T-helper 1 cell (primary cell): ENCODE measurements around the gene MPZL3.

Experiments used
- DNase-seq, 5 donors: peaks; one replicate each; pipeline ENCODE4 v3.0.0-alpha.2; 2012 to 2020

Gene MPZL3

GRCh38 chr11:118264569-118265465 is 12.7 kb upstream of the MPZL3 start:
- DNase-seq = no peak

- peak in 1 of 5 donors; percentile 18 for DNase-seq
Observed at GRCh38 chr11:118263695-118264568, 11.8 kb upstream of the MPZL3 start, which contains the start of gene MPZL2. Gene MPZL2 (minus strand): TSS chr11:118264297. CDS start chr11:118264153, 144 bp downstream.

GRCh38 chr11:118263112-118263511 is 10.9 kb upstream of the MPZL3 start:
- no peak for DNase-seq

- no peak for DNase-seq
Observed at GRCh38 chr11:118260353-118260752, 8.2 kb upstream of the MPZL3 start.

GRCh38 chr11:118259138-118259537 is 7.0 kb upstream of the MPZL3 start:
- DNase-seq = no peak

GRCh38 chr11:118258410-118258809 is 6.2 kb upstream of the MPZL3 start:
- DNase-seq = peak in 1 of 5 donors; percentile 26

- no peak for DNase-seq
Observed at GRCh38 chr11:118252688-118253087, 523 bp upstream of the MPZL3 start.

GRCh38 chr11:118247041-118247440 is 5.1 kb downstream of the MPZL3 start:
- DNase-seq = peak in 1 of 5 donors; percentile 38

GRCh38 chr11:118245936-118246562 is 6.1 kb downstream of the MPZL3 start:
- no peak for DNase-seq

- no peak for DNase-seq
Observed at GRCh38 chr11:118243993-118244762, 8.0 kb downstream of the MPZL3 start.

- DNase-seq = no peak
Observed at GRCh38 chr11:118243161-118243560, 9.0 kb downstream of the MPZL3 start.

- no peak for DNase-seq
Observed at GRCh38 chr11:118241764-118242098, 10.4 kb downstream of the MPZL3 start.

GRCh38 chr11:118240999-118241763 is 11.0 kb downstream of the MPZL3 start:
- peak in 4 of 5 donors; percentile 36 to 93 (median 44) for DNase-seq

- peak in 1 of 5 donors; percentile 42 for DNase-seq
Observed at GRCh38 chr11:118239509-118240205, 12.5 kb downstream of the MPZL3 start.

- DNase-seq = peak in 1 of 5 donors; percentile 56
Observed at GRCh38 chr11:118238929-118239328, 13.2 kb downstream of the MPZL3 start.

GRCh38 chr11:118238421-118238820 is 13.7 kb downstream of the MPZL3 start:
- no peak for DNase-seq

GRCh38 chr11:118236170-118236569 is 16.0 kb downstream of the MPZL3 start:
- no peak for DNase-seq

GRCh38 chr11:118234833-118235232 is 17.3 kb downstream of the MPZL3 start:
- no peak for DNase-seq

- DNase-seq = no peak
Observed at GRCh38 chr11:118233850-118234249, 18.3 kb downstream of the MPZL3 start.

GRCh38 chr11:118233377-118233776 is 18.8 kb downstream of the MPZL3 start:
- no peak for DNase-seq

GRCh38 chr11:118232659-118233058 is 19.5 kb downstream of the MPZL3 start:
- DNase-seq = no peak
